Activated CD8-positive, alpha-beta T cell treated with anti-CD3 and anti-CD28 coated beads for 36 hours (primary cell): Measurements from ENCODE around the gene RPS10. TPM values are rescaled to one million over a fixed set of nuclear protein-coding genes. Genes with fewer than 3 reads are reported as not detected.
"Not testable (repeated sequence)": the region's sequence is repeated elsewhere in the genome, so short reads cannot be mapped to it uniquely, and the experiment has no call there.

Source experiments
- ATAC-seq: fragments of 200-7000 bp; cut with Tn5 transposase; one replicate; pipeline ENCODE4 v1.10.0; 2021; ENCODE audit warnings: mild to moderate bottlenecking, moderate library complexity
- CTCF ChIA-PET: fragments of 350-600 bp; sonication (Branson Sonifier 250); formaldehyde crosslinking; loops from one replicate; lab custom pipeline; 2021; ENCODE audit warnings: antibody characterized with exemption; lab: Charles Lee
- POLR2A ChIA-PET: fragments of 350-600 bp; sonication (Branson Sonifier 250); formaldehyde crosslinking; loops from one replicate; lab custom pipeline; 2021; ENCODE audit warnings: antibody characterized with exemption; lab: Charles Lee
- DNase-seq: peaks from one replicate; pipeline ENCODE4 v3.0.0-alpha.2; 2020
- H3K27ac Mint-ChIP-seq: one replicate; pipeline ENCODE4 v1.8.0; 2021; ENCODE audit warnings: mild to moderate bottlenecking, mixed read lengths
- H3K27me3 Mint-ChIP-seq: one replicate; pipeline ENCODE4 v1.8.0; 2021; ENCODE audit warnings: mixed read lengths
- H3K36me3 Mint-ChIP-seq: one replicate; pipeline ENCODE4 v1.8.0; 2021; ENCODE audit warnings: low read depth, mixed read lengths
- H3K4me1 Mint-ChIP-seq: one replicate; pipeline ENCODE4 v1.8.0; 2021; ENCODE audit warnings: low read depth, mixed read lengths
- H3K4me3 Mint-ChIP-seq: one replicate; pipeline ENCODE4 v1.8.0; 2021; ENCODE audit warnings: mild to moderate bottlenecking, moderate library complexity, mixed read lengths
- H3K9me3 Mint-ChIP-seq: one replicate; pipeline ENCODE4 v1.8.0; 2021; ENCODE audit warnings: mixed read lengths
- intact Hi-C: fragments of 100-400 bp; cut with micrococcal nuclease; formaldehyde crosslinking; loops from one replicate; pipeline ENCODE4 v1.10.0; 2022
- total RNA-seq, 2 experiments: library from RNA; stranded (reverse); gene quantifications; one replicate each; pipeline ENCODE4 v1.2.3, GENCODE V29; 2021
- TF ChIP-seq, protein P1 (sequence below): fragments of 200-600 bp; IDR thresholded peaks from one replicate; pipeline ENCODE4 v1.8.0; 2022; ENCODE audit warnings: antibody characterized with exemption, mild to moderate bottlenecking

RPS10 gene
- total RNA-seq, 2 experiments from 2014 or later, result 2,208 to 2,269 TPM

DNA sequence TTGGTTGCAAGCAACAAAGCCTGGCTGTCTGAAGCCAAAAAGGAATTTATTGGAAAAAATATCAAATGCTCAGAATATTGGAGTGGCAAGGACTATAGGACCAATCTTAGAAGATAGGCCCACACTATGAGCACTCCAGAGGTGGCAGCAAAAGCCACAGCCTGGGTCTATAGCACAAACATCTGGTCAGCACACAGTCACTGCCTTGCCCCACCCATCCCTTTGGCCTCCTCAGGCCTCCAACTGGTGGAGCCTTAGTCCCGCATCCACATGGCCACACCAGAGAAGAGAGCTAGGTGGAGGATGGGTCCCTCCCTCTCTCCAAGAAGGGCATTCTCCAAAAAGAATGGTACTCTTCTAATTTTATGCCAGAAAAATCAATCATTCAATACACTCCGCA, 47.4 kb downstream of the RPS10 start:
- Mint-ChIP-seq H3K4me3 (no peak overlapping the region), H3K36me3 (peaks cover 5% of the 10 kb centered on the region), H3K4me1 (peaks cover 17% of the 10 kb centered on the region), H3K9me3 (no peaks in the 10 kb centered on the region), H3K27me3 (no peaks in the 10 kb centered on the region), H3K27ac (no peak overlapping the region)
- TF ChIP-seq, protein P1, sequence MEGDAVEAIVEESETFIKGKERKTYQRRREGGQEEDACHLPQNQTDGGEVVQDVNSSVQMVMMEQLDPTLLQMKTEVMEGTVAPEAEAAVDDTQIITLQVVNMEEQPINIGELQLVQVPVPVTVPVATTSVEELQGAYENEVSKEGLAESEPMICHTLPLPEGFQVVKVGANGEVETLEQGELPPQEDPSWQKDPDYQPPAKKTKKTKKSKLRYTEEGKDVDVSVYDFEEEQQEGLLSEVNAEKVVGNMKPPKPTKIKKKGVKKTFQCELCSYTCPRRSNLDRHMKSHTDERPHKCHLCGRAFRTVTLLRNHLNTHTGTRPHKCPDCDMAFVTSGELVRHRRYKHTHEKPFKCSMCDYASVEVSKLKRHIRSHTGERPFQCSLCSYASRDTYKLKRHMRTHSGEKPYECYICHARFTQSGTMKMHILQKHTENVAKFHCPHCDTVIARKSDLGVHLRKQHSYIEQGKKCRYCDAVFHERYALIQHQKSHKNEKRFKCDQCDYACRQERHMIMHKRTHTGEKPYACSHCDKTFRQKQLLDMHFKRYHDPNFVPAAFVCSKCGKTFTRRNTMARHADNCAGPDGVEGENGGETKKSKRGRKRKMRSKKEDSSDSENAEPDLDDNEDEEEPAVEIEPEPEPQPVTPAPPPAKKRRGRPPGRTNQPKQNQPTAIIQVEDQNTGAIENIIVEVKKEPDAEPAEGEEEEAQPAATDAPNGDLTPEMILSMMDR, result no peak
- intact Hi-C loops, result no loop called here
- ATAC-seq (no peak), DNase-seq (no peak)
- ChIA-PET POLR2A (interaction anchor here (0.9 kb wide), 1 partner anchor 13 kb away, joined by 3 read pairs; the partner anchor contains the start of gene NUDT3), CTCF (no interaction called here)

- H3K27ac Mint-ChIP-seq, result no peak overlapping the region
- intact Hi-C loops, result no loop called here
- TF ChIP-seq, protein P1, result no peak
- H3K36me3 Mint-ChIP-seq, result peaks cover 5% of the 10 kb centered on the region
- H3K4me1 Mint-ChIP-seq, result peaks cover 12% of the 10 kb centered on the region
- no peak for ATAC-seq
- POLR2A ChIA-PET, result interaction anchor here (0.9 kb wide), 1 partner anchor 14 kb away, joined by 3 read pairs; the partner anchor contains the start of gene NUDT3
- CTCF ChIA-PET, result no interaction called here
- H3K9me3 Mint-ChIP-seq, result no peaks in the 10 kb centered on the region
- no peak overlapping the region for H3K4me3 Mint-ChIP-seq
- no peaks in the 10 kb centered on the region for H3K27me3 Mint-ChIP-seq
- no peak for DNase-seq
These were observed 47.9 kb downstream of the RPS10 start for GRCh38 chr6:34377984-34378383.

- POLR2A ChIA-PET, DNase-seq, H3K36me3 Mint-ChIP-seq, H3K9me3 Mint-ChIP-seq, H3K27ac Mint-ChIP-seq, H3K27me3 Mint-ChIP-seq, intact Hi-C loops, H3K4me3 Mint-ChIP-seq, CTCF ChIA-PET, ATAC-seq: not testable (repeated sequence)
- H3K4me1 Mint-ChIP-seq, result peaks cover 12% of the 10 kb centered on the region
These were observed 48.3 kb downstream of the RPS10 start for GRCh38 chr6:34377571-34377970.

- TF ChIP-seq, protein P1, result no peak
- peaks cover 5% of the 10 kb centered on the region for H3K36me3 Mint-ChIP-seq
- no peak for ATAC-seq
These were observed 50.0 kb downstream of the RPS10 start for GRCh38 chr6:34375833-34376232.

GRCh38 chr6:34374508-34374907, 51.4 kb downstream of the RPS10 start:
- no peak overlapping the region for H3K4me3 Mint-ChIP-seq
- no peaks in the 10 kb centered on the region for H3K9me3 Mint-ChIP-seq
- TF ChIP-seq, protein P1, result no peak
- H3K4me1 Mint-ChIP-seq, result peaks cover 10% of the 10 kb centered on the region
- no peak for ATAC-seq
- intact Hi-C loops, result no loop called here
- ChIA-PET POLR2A (no interaction called here), CTCF (no interaction called here)
- H3K27me3 Mint-ChIP-seq, result no peaks in the 10 kb centered on the region
- no peak for DNase-seq
- no peak overlapping the region for H3K27ac Mint-ChIP-seq
- H3K36me3 Mint-ChIP-seq, result peaks cover 8% of the 10 kb centered on the region

More at GRCh38 chr6:34375833-34376232, 50.0 kb downstream of the RPS10 start:
- H3K4me1 Mint-ChIP-seq, result peaks cover 5% of the 10 kb centered on the region
- H3K9me3 Mint-ChIP-seq, result no peaks in the 10 kb centered on the region
- H3K27ac Mint-ChIP-seq, result no peak overlapping the region
- H3K27me3 Mint-ChIP-seq, result no peaks in the 10 kb centered on the region
- no peak for DNase-seq
- CTCF ChIA-PET, result no interaction called here
- intact Hi-C loops, result no loop called here
- H3K4me3 Mint-ChIP-seq, result no peak overlapping the region
- POLR2A ChIA-PET, result interaction anchor here (0.6 to 0.7 kb wide), 3 partner anchors 67 to 238 kb away, joined by 3 to 4 read pairs (median 4); no protein-coding TSS in a partner anchor
